Stimulated activated CD4-positive, alpha-beta T cell treated with anti-CD3 and anti-CD28 coated beads, Interleukin-2, amount 100 ng/mL, for 4 hours (primary cell): ENCODE measurements around the gene ATP8B4.

Experiments used
- DNase-seq: peaks from one replicate; pipeline ENCODE4 v3.0.0-alpha.2; 2020; ENCODE audit warnings: low read depth

Gene ATP8B4

DNA sequence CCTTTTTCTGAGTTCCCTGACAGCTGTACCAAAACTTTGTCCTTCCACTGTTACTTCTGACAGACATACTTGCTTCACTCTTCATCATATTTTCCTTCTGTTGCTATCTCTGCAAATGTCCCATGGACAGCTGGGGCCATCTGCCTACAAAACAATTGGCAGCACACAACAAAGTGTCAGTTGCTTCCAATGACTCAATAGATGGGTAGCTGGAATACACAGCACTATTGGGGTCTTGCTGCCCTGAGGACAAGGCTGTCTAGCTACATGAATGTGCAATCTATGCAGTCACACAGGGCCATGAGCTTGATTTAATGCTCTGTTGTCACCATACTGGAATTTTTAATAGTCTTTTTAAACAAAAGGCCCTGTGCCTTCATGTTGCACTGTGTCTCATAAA, 305.4 kb downstream of the ATP8B4 start:
- DNase-seq = no peak

DNA sequence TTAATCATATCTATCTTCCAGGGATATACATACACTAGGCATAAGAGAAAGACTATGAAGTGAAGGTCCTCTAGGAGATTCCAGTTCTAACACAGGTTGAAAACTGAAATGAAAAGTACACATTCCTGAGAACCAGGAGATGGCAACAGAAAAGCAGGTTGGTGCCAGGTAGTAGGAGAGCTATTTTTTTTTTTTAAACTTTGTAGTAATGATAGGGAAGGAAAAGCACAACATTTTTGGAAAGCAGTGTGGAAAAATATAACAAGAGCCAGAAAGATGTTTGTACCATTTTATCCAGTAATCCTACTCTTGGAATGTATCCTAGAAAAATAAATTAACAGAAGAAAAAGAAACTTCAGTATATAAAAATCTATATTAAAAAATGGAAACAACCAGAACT, 308.3 kb downstream of the ATP8B4 start:
- no peak for DNase-seq

DNA sequence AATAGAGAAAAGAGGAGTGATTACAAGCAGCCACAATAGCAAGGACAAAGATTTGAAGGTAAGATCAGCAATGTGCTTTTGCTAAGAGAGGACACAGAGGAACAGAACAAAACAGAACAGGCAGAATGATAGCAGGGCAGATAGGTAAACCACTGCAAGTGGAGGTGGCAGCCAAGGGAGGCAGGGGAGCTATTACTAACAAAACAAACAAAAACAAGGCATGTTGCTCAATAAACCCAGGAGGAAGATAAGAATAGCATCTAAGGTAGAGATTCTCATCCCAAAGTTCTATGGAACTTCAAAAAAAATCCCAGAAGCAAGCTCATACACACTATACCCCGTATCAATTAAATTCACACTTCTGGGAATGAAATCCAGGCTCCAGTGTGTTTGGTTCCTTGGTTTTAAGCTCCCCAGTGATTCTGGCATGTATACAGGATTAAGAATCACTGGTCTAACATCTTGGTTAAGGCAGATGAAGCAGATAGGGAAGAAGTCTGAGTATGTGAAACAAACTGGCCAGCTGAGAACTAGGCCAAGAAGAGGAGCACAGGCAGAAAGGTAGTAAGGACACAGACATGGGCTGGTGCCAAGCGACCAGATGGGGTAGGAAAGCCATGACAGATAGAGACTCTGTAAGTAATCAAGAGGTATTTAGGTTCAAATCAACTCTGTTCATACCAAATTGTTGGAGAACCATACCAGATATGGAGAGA, 309.0 kb downstream of the ATP8B4 start:
- no peak for DNase-seq

GRCh38 chr15:49808341-49808740, 310.7 kb downstream of the ATP8B4 start:
- DNase-seq = no peak
